Natural killer cell (primary cell): Measurements from ENCODE around the gene MCTP2. TPM values are rescaled to one million over a fixed set of nuclear protein-coding genes. Genes with fewer than 3 reads are reported as not detected.
"Not testable (repeated sequence)": the region's sequence is repeated elsewhere in the genome, so short reads cannot be mapped to it uniquely, and the experiment has no call there.

Source experiments
- ATAC-seq, 3 donors: fragments of 150-1000 bp in 2 of 3; fragments of 200-7000 bp in 1 of 3; cut with Tn5 transposase; 1 replicate in 1 of 3; 2 replicates in 2 of 3; pipeline ENCODE4 v1.10.0; 2021; ENCODE audit warnings: mild to moderate bottlenecking in 2 of 3, moderate library complexity in 2 of 3
- DNase-seq, 2 donors: peaks; one replicate each; pipeline versions ENCODE4 v3.0.0 to v3.0.0-alpha.2; 2013 to 2021; ENCODE audit warnings: mixed read lengths in 1 of 2
- H3K27ac ChIP-seq: one replicate; pipeline ENCODE4 v1.5.1; 2013; ENCODE audit warnings: mild to moderate bottlenecking, low read length
- H3K27me3 ChIP-seq: one replicate; pipeline ENCODE4 v1.6.1; 2013; ENCODE audit warnings: low read length; ENCODE audit not compliant: control insufficient read depth, insufficient read depth
- H3K36me3 ChIP-seq: one replicate; pipeline ENCODE4 v1.6.1; 2013; ENCODE audit warnings: low read length; ENCODE audit not compliant: control insufficient read depth, insufficient read depth
- H3K4me1 ChIP-seq: one replicate; pipeline ENCODE4 v1.6.1; 2013; ENCODE audit warnings: low read length; ENCODE audit not compliant: control insufficient read depth, insufficient read depth
- H3K4me3 ChIP-seq: one replicate; pipeline ENCODE4 v1.5.1; 2013; ENCODE audit warnings: low read length
- H3K9me3 ChIP-seq: one replicate; pipeline ENCODE4 v1.6.1; 2013; ENCODE audit warnings: low read length; ENCODE audit not compliant: control insufficient read depth, insufficient read depth
- H3K27ac Mint-ChIP-seq, 2 donors: one replicate each; pipeline ENCODE4 v1.8.0; 2022; ENCODE audit warnings: mild to moderate bottlenecking in 2 of 2, mixed read lengths in 2 of 2, moderate library complexity in 1 of 2
- H3K27me3 Mint-ChIP-seq, 2 donors: one replicate each; pipeline ENCODE4 v1.8.0; 2022; ENCODE audit warnings: low read depth in 2 of 2, mixed read lengths in 2 of 2
- H3K36me3 Mint-ChIP-seq: one replicate; pipeline ENCODE4 v1.8.0; 2022; ENCODE audit warnings: mixed read lengths
- H3K4me1 Mint-ChIP-seq, 2 donors: one replicate each; pipeline ENCODE4 v1.8.0; 2022; ENCODE audit warnings: mixed read lengths in 2 of 2
- H3K4me3 Mint-ChIP-seq: one replicate; pipeline ENCODE4 v1.8.0; 2022; ENCODE audit warnings: mild to moderate bottlenecking, moderate library complexity, mixed read lengths
- H3K9me3 Mint-ChIP-seq, 2 donors: one replicate each; pipeline ENCODE4 v1.8.0; 2022; ENCODE audit warnings: mixed read lengths in 2 of 2
- WGBS: methylation state at CpG from one replicate; pipeline ENCODE4 v1.1.7; 2013; ENCODE audit warnings: missing lambda C conversion rate; ENCODE audit not compliant: insufficient coverage; 5-methylcytosine and 5-hydroxymethylcytosine counted together
- intact Hi-C: fragments of 100-400 bp; cut with micrococcal nuclease; formaldehyde crosslinking; loops from one replicate; pipeline ENCODE4 v1.14.2; 2022
- total RNA-seq, 4 donors: library from RNA; stranded (reverse); fragments of 120-200 nt in 1 of 4; gene quantifications; one replicate each; pipeline versions ENCODE4 v1.2.3 to v1.2.4, GENCODE V29; 2013 to 2022
- TF ChIP-seq, protein P1 (sequence below): fragments of 200-600 bp; IDR thresholded peaks from one replicate; pipeline ENCODE4 v1.8.0; 2022; ENCODE audit warnings: antibody characterized with exemption

MCTP2 gene
- total RNA-seq, 3 donors from 2014 or later (not counting 1 experiment from before 2014, with no cell fraction given), result 235 to 312 (median 261) TPM

GRCh38 chr15:94239474-94239873 is 8.1 kb downstream of the MCTP2 start:
- Mint-ChIP-seq H3K27ac (peak overlapping the region; percentile 90 to 96), H3K9me3 (no peaks in the 10 kb centered on the region), H3K4me3 (peak overlapping the region; percentile 70), H3K4me1 (peaks cover 80 to 81% of the 10 kb centered on the region in 2 donors), H3K36me3 (no peaks in the 10 kb centered on the region), H3K27me3 (no peaks in the 10 kb centered on the region)
- no peak for DNase-seq
- TF ChIP-seq, protein P1, sequence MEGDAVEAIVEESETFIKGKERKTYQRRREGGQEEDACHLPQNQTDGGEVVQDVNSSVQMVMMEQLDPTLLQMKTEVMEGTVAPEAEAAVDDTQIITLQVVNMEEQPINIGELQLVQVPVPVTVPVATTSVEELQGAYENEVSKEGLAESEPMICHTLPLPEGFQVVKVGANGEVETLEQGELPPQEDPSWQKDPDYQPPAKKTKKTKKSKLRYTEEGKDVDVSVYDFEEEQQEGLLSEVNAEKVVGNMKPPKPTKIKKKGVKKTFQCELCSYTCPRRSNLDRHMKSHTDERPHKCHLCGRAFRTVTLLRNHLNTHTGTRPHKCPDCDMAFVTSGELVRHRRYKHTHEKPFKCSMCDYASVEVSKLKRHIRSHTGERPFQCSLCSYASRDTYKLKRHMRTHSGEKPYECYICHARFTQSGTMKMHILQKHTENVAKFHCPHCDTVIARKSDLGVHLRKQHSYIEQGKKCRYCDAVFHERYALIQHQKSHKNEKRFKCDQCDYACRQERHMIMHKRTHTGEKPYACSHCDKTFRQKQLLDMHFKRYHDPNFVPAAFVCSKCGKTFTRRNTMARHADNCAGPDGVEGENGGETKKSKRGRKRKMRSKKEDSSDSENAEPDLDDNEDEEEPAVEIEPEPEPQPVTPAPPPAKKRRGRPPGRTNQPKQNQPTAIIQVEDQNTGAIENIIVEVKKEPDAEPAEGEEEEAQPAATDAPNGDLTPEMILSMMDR, result no peak
- Histone ChIP-seq H3K4me3 (no peak overlapping the region), H3K27ac (peak overlapping the region; percentile 75), H3K27me3 (no peaks in the 10 kb centered on the region), H3K36me3 (peaks cover 4% of the 10 kb centered on the region), H3K4me1 (peaks cover 30% of the 10 kb centered on the region), H3K9me3 (no peaks in the 10 kb centered on the region)
- WGBS, result 54% methylated on average over 2 of the region's 2 CpGs
- intact Hi-C loops, result loop anchor here (2.0 kb wide), 1 partner anchor 13 kb away; no protein-coding TSS in a partner anchor
- ATAC-seq, result no peak

DNA sequence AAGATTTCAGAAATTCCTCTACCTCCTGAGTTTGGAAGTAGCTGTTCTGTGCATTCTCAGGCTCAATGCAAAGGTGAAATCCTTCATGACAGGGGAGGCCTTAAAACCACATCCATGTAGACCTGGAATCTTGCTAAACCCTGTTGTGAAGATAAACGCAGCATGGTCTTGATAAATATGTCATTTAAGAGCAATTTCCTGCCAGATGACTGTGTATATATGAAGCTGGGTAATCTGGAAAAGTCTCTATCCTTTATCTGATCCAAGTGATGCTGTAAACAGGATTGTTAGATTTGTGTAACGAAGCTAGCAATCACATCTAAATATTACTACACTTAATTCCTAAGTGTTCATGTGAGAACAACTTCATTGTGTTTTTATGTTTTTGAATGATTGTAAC is 9.1 kb downstream of the MCTP2 start:
- peaks cover 70 to 71% of the 10 kb centered on the region in 2 donors for H3K4me1 Mint-ChIP-seq
- TF ChIP-seq, protein P1, result no peak
- no peak overlapping the region for H3K4me3 ChIP-seq
- intact Hi-C loops, result no loop called here
- peak overlapping the region; percentile 75 for H3K27ac ChIP-seq
- H3K27me3 ChIP-seq, result no peaks in the 10 kb centered on the region
- H3K36me3 ChIP-seq, result no peaks in the 10 kb centered on the region
- H3K4me3 Mint-ChIP-seq, result peak overlapping the region; percentile 70
- no peaks in the 10 kb centered on the region for H3K9me3 Mint-ChIP-seq
- no peaks in the 10 kb centered on the region for H3K36me3 Mint-ChIP-seq
- no peaks in the 10 kb centered on the region for H3K27me3 Mint-ChIP-seq
- H3K27ac Mint-ChIP-seq, result peak overlapping the region; percentile 90 to 96
- WGBS, result 47% methylated on average over 1 of the region's 2 CpGs
- DNase-seq, result no peak
- peaks cover 20% of the 10 kb centered on the region for H3K4me1 ChIP-seq
- ATAC-seq, result no peak
- no peaks in the 10 kb centered on the region for H3K9me3 ChIP-seq

DNA sequence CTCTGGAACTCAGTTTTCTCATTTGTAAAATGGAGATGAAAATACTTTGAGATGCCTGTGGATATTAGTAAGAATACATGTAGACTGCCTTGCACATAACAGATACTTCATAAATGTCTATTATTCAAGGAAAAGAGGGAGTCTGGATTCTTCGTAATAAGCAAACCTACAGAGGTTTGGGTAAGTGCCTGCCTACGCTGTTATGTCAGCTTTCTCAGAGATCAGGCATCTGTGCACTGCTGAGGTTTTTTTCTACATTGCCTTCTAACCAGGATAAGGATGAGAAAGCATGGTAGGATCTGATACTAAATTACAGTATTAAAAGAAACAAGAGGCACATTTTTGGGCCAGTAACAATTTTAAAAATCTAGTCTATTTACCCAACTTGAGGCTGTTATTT is 10.9 kb downstream of the MCTP2 start:
- WGBS, result 94% methylated on average over 2 of the region's 2 CpGs
- peak overlapping the region; percentile 90 to 96 for H3K27ac Mint-ChIP-seq
- H3K27me3 ChIP-seq, result no peaks in the 10 kb centered on the region
- intact Hi-C loops, result no loop called here
- no peaks in the 10 kb centered on the region for H3K36me3 ChIP-seq
- H3K9me3 Mint-ChIP-seq, result no peaks in the 10 kb centered on the region
- H3K4me3 ChIP-seq, result no peak overlapping the region
- H3K4me3 Mint-ChIP-seq, result peak overlapping the region; percentile 49
- DNase-seq (no peak), ATAC-seq (peak in 1 of 3 donors; percentile 23)
- H3K36me3 Mint-ChIP-seq, result no peaks in the 10 kb centered on the region
- TF ChIP-seq, protein P1, result no peak
- H3K9me3 ChIP-seq, result no peaks in the 10 kb centered on the region
- peaks cover 69 to 71% of the 10 kb centered on the region in 2 donors for H3K4me1 Mint-ChIP-seq
- no peaks in the 10 kb centered on the region for H3K27me3 Mint-ChIP-seq
- H3K4me1 ChIP-seq, result peaks cover 15% of the 10 kb centered on the region
- peak overlapping the region; percentile 56 for H3K27ac ChIP-seq

- intact Hi-C loops, H3K36me3 ChIP-seq, H3K4me3 ChIP-seq, H3K36me3 Mint-ChIP-seq, H3K4me3 Mint-ChIP-seq, ATAC-seq, H3K27ac ChIP-seq, H3K27me3 ChIP-seq, H3K9me3 ChIP-seq, H3K27me3 Mint-ChIP-seq, DNase-seq, H3K9me3 Mint-ChIP-seq: not testable (repeated sequence)
- peaks cover 69 to 71% of the 10 kb centered on the region in 2 donors for H3K4me1 Mint-ChIP-seq
- H3K4me1 ChIP-seq, result peaks cover 12% of the 10 kb centered on the region
- peak overlapping the region in 1 of 2 donors; percentile 90 for H3K27ac Mint-ChIP-seq
- 98% methylated on average over 31 of the region's 33 CpGs for WGBS
Measured at GRCh38 chr15:94243003-94243402, 11.6 kb downstream of the MCTP2 start.
